SH-SY5Y (cell line): ENCODE measurements around the gene GPATCH4.

ENCODE experiments used
- GATA2 ChIP-seq: IDR thresholded peaks from 2 replicates; pipeline ENCODE4 v1.6.1; 2011; ENCODE audit warnings: mild to moderate bottlenecking, low read depth, low read length
- GATA3 ChIP-seq: IDR thresholded peaks from 2 replicates; pipeline ENCODE4 v1.6.1; 2011; ENCODE audit warnings: low read depth, mild to moderate bottlenecking, low read length, moderate library complexity

DNA sequence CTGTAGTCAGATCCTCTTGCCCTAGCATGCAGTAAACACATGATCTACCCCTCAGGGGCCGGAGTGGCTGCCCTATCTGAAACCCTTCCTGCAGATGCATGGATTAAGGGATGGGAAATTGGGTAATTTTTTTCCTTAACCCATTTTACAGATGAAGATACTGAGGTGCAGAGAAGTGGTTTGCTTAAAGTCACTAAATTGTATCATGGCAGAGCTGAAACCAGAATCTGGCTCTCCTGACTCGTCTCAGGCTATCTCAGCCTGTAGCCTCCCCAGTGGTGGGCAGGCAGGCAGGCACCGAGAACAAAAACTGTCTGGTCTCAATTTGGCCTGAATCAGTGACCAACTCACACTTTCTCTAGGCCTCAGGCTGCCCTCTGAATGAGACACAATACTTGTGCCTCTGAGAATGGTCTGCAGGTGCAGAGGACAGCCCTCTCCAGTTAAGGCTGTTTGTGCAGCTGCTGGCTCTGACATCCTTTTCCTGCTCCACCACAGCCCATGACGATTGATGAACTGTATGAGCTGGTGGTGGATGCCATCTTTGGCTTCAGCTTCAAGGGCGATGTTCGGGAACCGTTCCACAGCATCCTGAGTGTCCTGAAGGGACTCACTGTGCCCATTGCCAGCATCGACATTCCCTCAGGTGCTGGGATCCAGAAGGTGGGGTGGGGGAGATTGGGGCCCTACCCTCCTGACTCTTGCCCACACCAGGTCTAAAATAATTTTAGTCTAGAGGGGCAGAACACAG is 8.2 kb downstream of the GPATCH4 start:
- TF ChIP-seq GATA3 (no peak), GATA2 (no peak)
